ENCODE measurements around the gene CCHCR1. TPM values are rescaled to one million over a fixed set of nuclear protein-coding genes. Genes with fewer than 3 reads are reported as not detected.
A peak's percentile ranks its signal among the peaks of the same experiment; 100 is the strongest.

Gene CCHCR1
- total RNA-seq, 1 experiment from 2014 or later = 45.5 TPM

- Histone ChIP-seq H4K8ac (replicated peaks; ENCODE audit: insufficient read length, low read depth, low read length) (no peak overlapping the region), H2BK12ac (ENCODE audit: insufficient read length, low read depth, low read length) (no peak overlapping the region), H3K27ac (ENCODE audit: insufficient read length, low read depth, low read length) (no peak overlapping the region), H4K20me1 (ENCODE audit: control insufficient read depth, insufficient read depth, insufficient read length) (no peaks in the 10 kb centered on the region), H3K18ac (ENCODE audit: insufficient read length, low read depth, low read length) (peak overlapping the region; percentile 24), H3K4me1 (ENCODE audit: insufficient read depth, low read length) (no peaks in the 10 kb centered on the region), H3K79me2 (ENCODE audit: insufficient read depth, low read length) (no peaks in the 10 kb centered on the region), H3K56ac (ENCODE audit: insufficient read length, low read depth, low read length) (no peak overlapping the region), H2AK5ac (ENCODE audit: insufficient read length, low read length) (no peak overlapping the region), H4K91ac (ENCODE audit: insufficient read length, low read depth, low read length) (no peak overlapping the region), H3K23me2 (ENCODE audit: insufficient read length, low read depth, low read length, poor library complexity, severe bottlenecking) (peaks cover 4% of the 10 kb centered on the region), H2AFZ (ENCODE audit: low read length) (no peak overlapping the region), H2BK15ac (ENCODE audit: low read depth, low read length) (no peak overlapping the region), H2BK5ac (ENCODE audit: insufficient read length, low read length) (no peak overlapping the region), H2BK20ac (ENCODE audit: low read depth, low read length, poor library complexity, severe bottlenecking) (no peak overlapping the region), H3K14ac (ENCODE audit: insufficient read depth, low read length) (no peak overlapping the region), H2BK120ac (ENCODE audit: low read depth, low read length, poor library complexity, severe bottlenecking) (no peak overlapping the region), H3K23ac (ENCODE audit: insufficient read length, low read depth, low read length) (no peak overlapping the region), H3K79me1 (ENCODE audit: insufficient read depth, low read depth, low read length, poor library complexity, severe bottlenecking) (no peaks in the 10 kb centered on the region), H3K9ac (ENCODE audit: extremely low read depth, insufficient read length, low read length) (no peak overlapping the region), H3K4me2 (ENCODE audit: insufficient read depth, insufficient read length, low read length) (no peak overlapping the region), H3K4ac (ENCODE audit: low read depth, low read length) (no peak overlapping the region), H3K27me3 (ENCODE audit: insufficient read depth, low read length) (no peaks in the 10 kb centered on the region), H4K5ac (ENCODE audit: insufficient read length, low read depth, low read length) (no peak overlapping the region), H3K9me3 (ENCODE audit: control insufficient read depth, low read depth, low read length) (no peaks in the 10 kb centered on the region), H3T11ph (ENCODE audit: low read length) (no peak overlapping the region)
- Mint-ChIP-seq H3K27ac (no peak overlapping the region), H3K27me3 (ENCODE audit: low read depth) (no peaks in the 10 kb centered on the region; the same call in 1 of the 2 replicates), H3K36me3 (ENCODE audit: insufficient read depth in 1 of 3, low read depth in 3 of 3) (peaks cover 7 to 16% (median 9%) of the 10 kb centered on the region in 3 experiments), H3K9me3 (peaks cover 4 to 10% of the 10 kb centered on the region in 2 experiments), H3K4me1 (peaks cover 8 to 12% of the 10 kb centered on the region in 2 experiments), H3K4me3 (no peak overlapping the region; a peak in 1 of 5 replicates)
- no peak for DNase-seq
- WGBS (ENCODE audit: extremely low coverage, insufficient read length, low lambda C conversion rate) = no CpG with 5 or more reads among the region's 6 CpGs
- no peak for TF ChIP-seq CTCF (conservative IDR thresholded peaks at IDR 0.05)
Observed at GRCh38 chr6:31194061-31194834, 36.6 kb upstream of the CCHCR1 start.
